ENCODE results near the gene ZGPAT. TPM values are rescaled to one million over a fixed set of nuclear protein-coding genes. Genes with fewer than 3 reads are reported as not detected.
A peak's percentile ranks its signal among the peaks of the same experiment; 100 is the strongest.

ZGPAT gene
- total RNA-seq, 2 experiments from 2014 or later, result 22.4 to 22.5 TPM

GRCh38 chr20:63740627-63741353, 33.0 kb downstream of the ZGPAT start:
- Mint-ChIP-seq H3K9me3 (no peaks in the 10 kb centered on the region), H3K4me3 (peak overlapping the region; percentile 52), H3K27me3 (no peaks in the 10 kb centered on the region), H3K4me1 (ENCODE audit: low read depth) (peaks cover 16% of the 10 kb centered on the region), H3K27ac (no peak overlapping the region), H3K36me3 (ENCODE audit: low read depth) (peaks cover 5% of the 10 kb centered on the region)
- CTCF ChIA-PET, result interaction anchor here (0.8 to 1.1 kb wide), 4 partner anchors 33 to 215 kb away, joined by 3 to 4 read pairs (median 4); partner anchors contain the start of genes ARFRP1, UCKL1 and ZGPAT
- peak; percentile 8 for ATAC-seq
- POLR2A ChIA-PET, result interaction anchor here (1.2 to 2.2 kb wide), 5 partner anchors 8 to 83 kb away, joined by 4 to 8 read pairs (median 6); partner anchors contain the start of gene RTEL1
- peak; percentile 62 for DNase-seq
- no peak for TF ChIP-seq CTCF (IDR thresholded peaks at IDR 0.05)
- intact Hi-C loops (cut with micrococcal nuclease), result no loop called here

GRCh38 chr20:63741354-63741675, 33.5 kb downstream of the ZGPAT start:
- no peak overlapping the region for H3K27ac Mint-ChIP-seq
- intact Hi-C loops (cut with micrococcal nuclease), result no loop called here
- TF ChIP-seq CTCF (IDR thresholded peaks at IDR 0.05), result no peak
- no peaks in the 10 kb centered on the region for H3K27me3 Mint-ChIP-seq
- POLR2A ChIA-PET, result interaction anchor here (1.2 to 1.6 kb wide), 4 partner anchors 7 to 42 kb away, joined by 4 to 8 read pairs (median 6); no protein-coding TSS in a partner anchor
- DNase-seq, result no peak
- H3K4me1 Mint-ChIP-seq (ENCODE audit: low read depth), result peaks cover 11% of the 10 kb centered on the region
- CTCF ChIA-PET, result interaction anchor here (0.7 to 1.1 kb wide), 3 partner anchors 34 to 215 kb away, joined by 3 to 4 read pairs (median 3); partner anchors contain the start of gene UCKL1
- no peaks in the 10 kb centered on the region for H3K9me3 Mint-ChIP-seq
- H3K36me3 Mint-ChIP-seq (ENCODE audit: low read depth), result peaks cover under 1% of the 10 kb centered on the region
- H3K4me3 Mint-ChIP-seq, result peak overlapping the region; percentile 52
- ATAC-seq, result no peak

GRCh38 chr20:63741676-63742380, 34.0 kb downstream of the ZGPAT start:
- no peaks in the 10 kb centered on the region for H3K9me3 Mint-ChIP-seq
- no peaks in the 10 kb centered on the region for H3K27me3 Mint-ChIP-seq
- DNase-seq (no peak), ATAC-seq (no peak)
- no peak for TF ChIP-seq CTCF (IDR thresholded peaks at IDR 0.05)
- intact Hi-C loops (cut with micrococcal nuclease), result no loop called here
- CTCF ChIA-PET, result interaction anchor here (0.7 kb wide), 1 partner anchor 35 kb away, joined by 3 read pairs; no protein-coding TSS in a partner anchor
- no peaks in the 10 kb centered on the region for H3K36me3 Mint-ChIP-seq (ENCODE audit: low read depth)
- H3K27ac Mint-ChIP-seq, result no peak overlapping the region
- POLR2A ChIA-PET, result interaction anchor here (1.0 to 1.6 kb wide), 5 partner anchors 8 to 43 kb away, joined by 3 to 8 read pairs (median 4); no protein-coding TSS in a partner anchor
- peak overlapping the region; percentile 52 for H3K4me3 Mint-ChIP-seq
- peaks cover 6% of the 10 kb centered on the region for H3K4me1 Mint-ChIP-seq (ENCODE audit: low read depth)

GRCh38 chr20:63742381-63743024, 34.7 kb downstream of the ZGPAT start:
- intact Hi-C loops (cut with micrococcal nuclease), result no loop called here
- ChIA-PET POLR2A (interaction anchor here (1.0 to 1.1 kb wide), 2 partner anchors 16 to 34 kb away, joined by 3 to 4 read pairs; no protein-coding TSS in a partner anchor), CTCF (no interaction called here)
- Mint-ChIP-seq H3K27me3 (no peaks in the 10 kb centered on the region), H3K4me3 (no peak overlapping the region), H3K36me3 (ENCODE audit: low read depth) (no peaks in the 10 kb centered on the region), H3K9me3 (no peaks in the 10 kb centered on the region), H3K4me1 (ENCODE audit: low read depth) (peaks cover 1% of the 10 kb centered on the region), H3K27ac (no peak overlapping the region)
- DNase-seq (no peak), ATAC-seq (no peak)
- TF ChIP-seq CTCF (IDR thresholded peaks at IDR 0.05), result no peak

All from activated CD8-positive, alpha-beta T cell treated with anti-CD3 and anti-CD28 coated beads for 36 hours (primary cell).